ENCODE data around the gene TMA7B. TPM values are rescaled to one million over a fixed set of nuclear protein-coding genes. Genes with fewer than 3 reads are reported as not detected.

The TMA7B gene
- total RNA-seq, 4 donors from 2014 or later: not detected

DNA sequence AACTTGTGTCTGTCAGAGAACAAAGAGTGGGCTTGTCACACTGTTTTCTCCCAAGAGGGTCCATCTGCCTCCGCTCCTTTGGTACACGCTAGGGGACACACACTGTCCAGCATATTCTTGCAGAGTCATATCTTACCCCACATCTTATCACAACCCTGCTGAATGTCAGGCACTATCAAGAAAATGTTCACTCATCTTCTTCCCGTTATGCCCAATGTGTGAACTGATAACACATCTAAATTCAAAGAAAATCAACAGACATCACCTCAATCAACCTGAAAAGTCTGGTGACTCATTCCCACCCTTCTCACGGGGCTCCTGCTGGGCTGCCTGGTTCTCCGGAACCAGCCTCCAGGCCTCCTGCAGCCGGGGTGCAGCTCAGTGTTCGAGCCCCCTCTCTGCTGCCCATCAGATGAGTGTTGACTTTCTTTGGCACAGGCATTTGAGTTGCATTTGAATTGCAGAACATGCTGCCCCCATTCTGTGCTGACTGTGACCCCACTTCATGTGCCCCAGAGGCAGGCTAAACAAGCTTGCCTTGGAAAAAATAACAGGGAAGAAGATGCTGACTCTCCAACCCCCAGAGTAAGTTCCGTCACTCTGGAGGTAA, 40.0 kb upstream of the TMA7B start:
- in situ Hi-C loops (cut with MboI; ENCODE audit: low sequenced_read_pairs in 4 of 4): no loop called here
- Histone ChIP-seq H3K4me1 (no peaks in the 10 kb centered on the region), H3K36me3 (no peaks in the 10 kb centered on the region)

DNA sequence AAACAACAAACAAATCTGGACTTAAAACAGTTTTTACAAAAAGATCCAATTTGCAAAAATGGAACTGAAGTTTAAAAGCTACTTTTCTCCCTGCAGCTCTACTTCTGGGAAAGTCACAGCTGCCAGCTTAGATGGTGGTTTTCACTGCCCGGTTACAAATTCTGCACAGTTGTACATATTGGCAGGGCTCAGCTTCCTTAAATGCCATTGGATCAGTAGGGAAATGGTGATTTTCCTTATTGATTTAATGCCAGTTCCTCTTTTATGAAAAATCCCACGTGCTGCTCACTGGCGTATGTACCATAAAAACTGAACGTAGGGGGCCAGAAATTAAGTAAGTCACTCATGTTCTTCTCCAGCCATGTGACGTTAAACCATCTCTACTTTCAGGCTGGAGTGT, 36.5 kb upstream of the TMA7B start:
- Histone ChIP-seq H3K4me3 (no peak overlapping the region), H3K27ac (no peak overlapping the region), H3K27me3 (peaks cover 24 to 38% (median 30%) of the 10 kb centered on the region in 3 donors), H3K9me3 (no peaks in the 10 kb centered on the region), H3K4me1 (no peaks in the 10 kb centered on the region), H3K36me3 (no peaks in the 10 kb centered on the region)
- in situ Hi-C loops (cut with MboI; ENCODE audit: low sequenced_read_pairs in 4 of 4) (no loop called here), intact Hi-C loops (cut with DNase I; ENCODE audit: low total_unique reads) (no loop called here)
- TF ChIP-seq, protein P1, sequence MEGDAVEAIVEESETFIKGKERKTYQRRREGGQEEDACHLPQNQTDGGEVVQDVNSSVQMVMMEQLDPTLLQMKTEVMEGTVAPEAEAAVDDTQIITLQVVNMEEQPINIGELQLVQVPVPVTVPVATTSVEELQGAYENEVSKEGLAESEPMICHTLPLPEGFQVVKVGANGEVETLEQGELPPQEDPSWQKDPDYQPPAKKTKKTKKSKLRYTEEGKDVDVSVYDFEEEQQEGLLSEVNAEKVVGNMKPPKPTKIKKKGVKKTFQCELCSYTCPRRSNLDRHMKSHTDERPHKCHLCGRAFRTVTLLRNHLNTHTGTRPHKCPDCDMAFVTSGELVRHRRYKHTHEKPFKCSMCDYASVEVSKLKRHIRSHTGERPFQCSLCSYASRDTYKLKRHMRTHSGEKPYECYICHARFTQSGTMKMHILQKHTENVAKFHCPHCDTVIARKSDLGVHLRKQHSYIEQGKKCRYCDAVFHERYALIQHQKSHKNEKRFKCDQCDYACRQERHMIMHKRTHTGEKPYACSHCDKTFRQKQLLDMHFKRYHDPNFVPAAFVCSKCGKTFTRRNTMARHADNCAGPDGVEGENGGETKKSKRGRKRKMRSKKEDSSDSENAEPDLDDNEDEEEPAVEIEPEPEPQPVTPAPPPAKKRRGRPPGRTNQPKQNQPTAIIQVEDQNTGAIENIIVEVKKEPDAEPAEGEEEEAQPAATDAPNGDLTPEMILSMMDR (IDR thresholded peaks at IDR 0.05 in 4 of 5, conservative IDR thresholded peaks at IDR 0.05 in 1 of 5): no peak
- no peak for TF ChIP-seq POLR2A (IDR thresholded peaks at IDR 0.05)
- DNase-seq (no peak), ATAC-seq (no peak)

More for the DNA sequence above, 40.0 kb upstream of the TMA7B start:
- DNase-seq (no peak), ATAC-seq (no peak)
- peaks cover 9 to 23% (median 15%) of the 10 kb centered on the region in 3 donors for H3K27me3 ChIP-seq
- no peak for TF ChIP-seq POLR2A (IDR thresholded peaks at IDR 0.05)
- H3K27ac ChIP-seq: no peak overlapping the region
- intact Hi-C loops (cut with DNase I; ENCODE audit: low total_unique reads): no loop called here
- no peaks in the 10 kb centered on the region for H3K9me3 ChIP-seq
- no peak overlapping the region for H3K4me3 ChIP-seq

DNA sequence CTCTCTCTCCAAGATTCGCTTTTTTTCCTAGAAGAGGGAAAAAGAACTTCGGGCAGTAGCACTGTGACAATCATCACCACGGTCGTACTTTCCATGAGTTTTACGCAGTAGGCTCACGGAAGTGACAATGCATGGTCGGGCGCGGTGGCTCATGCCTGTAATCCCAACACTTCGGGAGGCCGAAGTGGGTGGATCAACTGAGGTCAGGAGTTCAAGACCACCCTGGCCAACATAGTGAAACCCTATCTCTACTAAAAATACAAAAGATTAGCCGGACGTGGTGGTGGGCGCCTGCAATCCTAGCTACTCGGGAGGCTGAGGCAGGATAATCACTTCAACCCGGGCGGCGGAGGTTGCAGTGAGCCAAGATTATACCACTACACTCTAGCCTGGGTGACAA, 35.9 kb upstream of the TMA7B start:
- H3K27ac ChIP-seq: no peak overlapping the region
- no peak for ATAC-seq
- in situ Hi-C loops (cut with MboI; ENCODE audit: low sequenced_read_pairs in 4 of 4): no loop called here

DNA sequence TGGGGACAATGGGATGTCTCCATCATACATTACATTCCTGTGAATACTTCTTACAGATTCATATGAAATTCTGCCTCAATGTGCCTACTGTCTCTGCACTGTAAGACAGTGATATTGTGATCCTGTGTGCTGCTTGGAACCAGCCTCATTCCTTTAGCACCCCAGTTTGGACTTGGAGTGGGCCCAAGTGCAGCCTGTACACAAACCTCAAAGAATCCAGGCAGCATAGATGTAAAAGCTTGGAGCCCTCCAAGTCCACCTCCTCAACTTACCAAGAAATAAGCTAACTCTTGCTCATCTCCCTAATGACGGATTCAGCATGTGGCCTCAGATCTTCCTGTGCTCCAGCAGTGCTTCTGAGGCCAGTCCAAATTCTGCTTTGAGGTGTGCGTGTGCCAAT, 34.9 kb upstream of the TMA7B start:
- H3K4me3 ChIP-seq: no peak overlapping the region
- H3K36me3 ChIP-seq: no peaks in the 10 kb centered on the region
- in situ Hi-C loops (cut with MboI; ENCODE audit: low sequenced_read_pairs in 4 of 4) (no loop called here), intact Hi-C loops (cut with DNase I; ENCODE audit: low total_unique reads) (no loop called here)
- ATAC-seq (no peak), DNase-seq (no peak)
- no peak for TF ChIP-seq POLR2A (IDR thresholded peaks at IDR 0.05)
- TF ChIP-seq, protein P1 (IDR thresholded peaks at IDR 0.05 in 4 of 5, conservative IDR thresholded peaks at IDR 0.05 in 1 of 5): no peak
- no peak overlapping the region for H3K27ac ChIP-seq
- H3K27me3 ChIP-seq: peaks cover 27 to 44% (median 37%) of the 10 kb centered on the region in 3 donors
- H3K9me3 ChIP-seq: no peaks in the 10 kb centered on the region
- no peaks in the 10 kb centered on the region for H3K4me1 ChIP-seq

More for the DNA sequence above, 35.9 kb upstream of the TMA7B start:
- Histone ChIP-seq H3K4me3 (no peak overlapping the region), H3K36me3 (no peaks in the 10 kb centered on the region), H3K27me3 (peaks cover 24 to 44% (median 33%) of the 10 kb centered on the region in 3 donors), H3K4me1 (no peaks in the 10 kb centered on the region), H3K9me3 (no peaks in the 10 kb centered on the region)
- DNase-seq: no peak
- TF ChIP-seq, protein P1 (IDR thresholded peaks at IDR 0.05 in 4 of 5, conservative IDR thresholded peaks at IDR 0.05 in 1 of 5): no peak
- TF ChIP-seq POLR2A (IDR thresholded peaks at IDR 0.05): no peak
- intact Hi-C loops (cut with DNase I; ENCODE audit: low total_unique reads): no loop called here

DNA sequence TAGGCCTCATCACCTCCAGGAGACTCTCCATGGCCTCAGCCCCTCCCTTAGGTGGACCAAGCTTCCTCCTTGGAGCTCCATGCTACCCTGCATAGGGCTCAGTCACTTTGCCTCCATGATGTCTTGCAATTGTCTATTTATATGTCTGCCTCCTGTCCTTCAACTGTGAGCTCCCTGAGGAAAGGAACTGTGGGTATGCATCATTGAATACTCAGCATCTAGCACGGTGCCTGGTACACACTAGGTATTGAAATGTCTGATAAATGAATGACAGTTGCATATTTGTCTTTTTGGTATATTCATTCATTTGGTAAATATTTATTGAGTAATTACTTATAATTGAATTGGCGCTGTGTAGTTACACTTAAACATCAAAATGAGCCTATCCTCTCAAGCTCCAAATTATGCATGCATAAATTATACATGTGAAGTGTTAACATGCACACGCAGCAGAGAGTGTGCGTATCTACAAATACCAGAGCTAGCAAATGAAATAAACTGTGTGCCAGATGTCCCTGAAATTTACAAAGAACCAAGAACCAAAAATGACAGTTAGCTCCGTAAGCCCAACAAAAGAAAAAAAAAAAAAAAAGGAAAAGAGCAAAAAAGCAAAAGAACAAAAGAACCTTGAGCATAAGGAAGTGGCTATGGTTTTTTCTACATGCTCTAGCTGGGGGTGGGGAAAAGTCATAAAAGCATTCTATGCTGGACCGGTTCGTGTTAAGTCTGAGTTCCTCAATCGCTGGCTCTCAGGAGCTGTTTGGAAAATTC, 34.1 kb upstream of the TMA7B start:
- in situ Hi-C loops (cut with MboI; ENCODE audit: low sequenced_read_pairs in 4 of 4): no loop called here
- H3K4me3 ChIP-seq: no peak overlapping the region

More for the DNA sequence above, 34.1 kb upstream of the TMA7B start:
- no peak for DNase-seq
- Histone ChIP-seq H3K36me3 (no peaks in the 10 kb centered on the region), H3K27me3 (peaks cover 31 to 51% (median 38%) of the 10 kb centered on the region in 3 donors), H3K9me3 (no peaks in the 10 kb centered on the region), H3K27ac (no peak overlapping the region), H3K4me1 (no peaks in the 10 kb centered on the region)
- intact Hi-C loops (cut with DNase I; ENCODE audit: low total_unique reads): no loop called here
- TF ChIP-seq, protein P1 (IDR thresholded peaks at IDR 0.05 in 4 of 5, conservative IDR thresholded peaks at IDR 0.05 in 1 of 5): no peak
- ATAC-seq: no peak

All from gastrocnemius medialis (tissue), 4 donors.